GM23338 (cell line): ENCODE results near the gene CD47. TPM values are rescaled to one million over a fixed set of nuclear protein-coding genes. Genes with fewer than 3 reads are reported as not detected.

Experiments
- ATAC-seq: fragments of 200-7000 bp; cut with Tn5 transposase; 3 replicates; pipeline ENCODE4 v1.9.1; 2020
- DNase-seq: peaks from one replicate; pipeline ENCODE4 v3.0.0-alpha.2; 2015; ENCODE audit warnings: low spot score
- H2AFZ ChIP-seq: fragments of 200-600 bp; sonication (generic); 2 replicates; pipeline ENCODE4 v1.8.0; 2016; ENCODE audit warnings: antibody characterized with exemption, mild to moderate bottlenecking, moderate library complexity
- H3F3A ChIP-seq: fragments of 200-600 bp; sonication (generic); replicated peaks from 2 replicates; pipeline ENCODE4 v1.8.0; 2017; ENCODE audit warnings: antibody characterized with exemption, mixed run types, low read depth
- H3K27ac ChIP-seq: fragments of 200-600 bp; sonication (generic); 2 replicates; pipeline ENCODE4 v1.6.1; 2016; ENCODE audit warnings: low read depth
- H3K27me3 ChIP-seq: fragments of 200-600 bp; sonication (generic); 2 replicates; pipeline ENCODE4 v1.8.0; 2016; ENCODE audit warnings: mild to moderate bottlenecking, mixed run types, moderate library complexity; ENCODE audit not compliant: insufficient read depth
- H3K36me3 ChIP-seq: fragments of 200-600 bp; sonication (generic); 2 replicates; pipeline ENCODE4 v1.8.0; 2016; ENCODE audit warnings: mild to moderate bottlenecking; ENCODE audit not compliant: insufficient read depth
- H3K4me1 ChIP-seq: fragments of 200-600 bp; sonication (generic); 2 replicates; pipeline ENCODE4 v1.8.0; 2016; ENCODE audit warnings: mild to moderate bottlenecking, moderate library complexity; ENCODE audit not compliant: insufficient read depth
- H3K4me2 ChIP-seq: fragments of 200-600 bp; sonication (generic); 2 replicates; pipeline ENCODE4 v1.7.1; 2017; ENCODE audit warnings: mixed run types
- H3K4me3 ChIP-seq: fragments of 200-600 bp; sonication (generic); 2 replicates; pipeline ENCODE4 v1.6.1; 2016; ENCODE audit warnings: mixed run types
- H3K79me2 ChIP-seq: fragments of 200-600 bp; sonication (generic); replicated peaks from 2 replicates; pipeline ENCODE4 v1.8.0; 2017; ENCODE audit warnings: mild to moderate bottlenecking; ENCODE audit not compliant: insufficient read depth
- H3K9me2 ChIP-seq: fragments of 200-600 bp; sonication (generic); 2 replicates; pipeline ENCODE4 v1.8.0; 2017; ENCODE audit not compliant: insufficient read depth
- H4K20me1 ChIP-seq: fragments of 200-600 bp; sonication (generic); replicated peaks from 2 replicates; pipeline ENCODE4 v1.8.0; 2017; ENCODE audit warnings: mild to moderate bottlenecking; ENCODE audit not compliant: insufficient read depth
- H3K27ac Mint-ChIP-seq: 2 replicates; pipeline ENCODE4 v1.8.0; 2020; ENCODE audit warnings: inconsistent platforms, mild to moderate bottlenecking, moderate library complexity, mixed read lengths
- H3K27me3 Mint-ChIP-seq: 3 replicates; pipeline ENCODE4 v1.8.0; 2022; ENCODE audit warnings: low read depth, mild to moderate bottlenecking, moderate library complexity, mixed read lengths, inconsistent platforms; ENCODE audit not compliant: insufficient read depth, poor library complexity
- H3K36me3 Mint-ChIP-seq: 3 replicates; pipeline ENCODE4 v1.8.0; 2021; ENCODE audit warnings: low read depth, mild to moderate bottlenecking, inconsistent platforms, moderate library complexity, mixed read lengths
- H3K4me1 Mint-ChIP-seq: 3 replicates; pipeline ENCODE4 v1.8.0; 2020; ENCODE audit warnings: mild to moderate bottlenecking, inconsistent platforms, mixed read lengths
- H3K4me3 Mint-ChIP-seq: 3 replicates; pipeline ENCODE4 v1.8.0; 2021; ENCODE audit warnings: moderate library complexity, mild to moderate bottlenecking, inconsistent platforms, mixed read lengths
- H3K9me3 Mint-ChIP-seq: 3 replicates; pipeline ENCODE4 v1.8.0; 2020; ENCODE audit warnings: moderate library complexity, mild to moderate bottlenecking, inconsistent platforms, mixed read lengths
- EZH2 ChIP-seq: fragments of 200-600 bp; sonication (generic); IDR thresholded peaks from one replicate; pipeline ENCODE4 v1.8.0; 2017; ENCODE audit warnings: antibody characterized with exemption, mild to moderate bottlenecking, low read depth; ENCODE audit not compliant: unreplicated experiment
- EZH2phosphoT487 ChIP-seq: fragments of 200-600 bp; sonication (generic); IDR thresholded peaks from one replicate; pipeline ENCODE4 v1.8.1; 2018; ENCODE audit warnings: antibody characterized with exemption; ENCODE audit not compliant: unreplicated experiment
- JUNB ChIP-seq: IDR thresholded peaks from one replicate; pipeline ENCODE4 v1.6.1; 2016; ENCODE audit warnings: antibody characterized with exemption; ENCODE audit not compliant: unreplicated experiment
- POLR2AphosphoS5 ChIP-seq: IDR thresholded peaks from 2 replicates; pipeline ENCODE4 v1.6.1; 2016; ENCODE audit warnings: antibody characterized with exemption, low read depth
- REST ChIP-seq: IDR thresholded peaks from one replicate; pipeline ENCODE4 v1.6.1; 2018; ENCODE audit warnings: antibody characterized with exemption; ENCODE audit not compliant: unreplicated experiment
- STAT1 ChIP-seq: IDR thresholded peaks from one replicate; pipeline ENCODE4 v1.6.1; 2016; ENCODE audit warnings: antibody characterized with exemption; ENCODE audit not compliant: unreplicated experiment
- ZNF114 ChIP-seq: fragments of 250-450 bp; sonication (Bioruptor Pico); IDR thresholded peaks from 2 replicates; pipeline ENCODE4 v1.5.0; 2020; ENCODE audit warnings: mild to moderate bottlenecking, moderate library complexity
- ZNF331 ChIP-seq: fragments of 250-450 bp; sonication (Bioruptor Pico); IDR thresholded peaks from 2 replicates; pipeline ENCODE4 v1.5.0; 2020; ENCODE audit warnings: low read depth, mild to moderate bottlenecking, moderate library complexity
- ZNF462 ChIP-seq: fragments of 250-450 bp; sonication (Bioruptor Pico); IDR thresholded peaks from 2 replicates; pipeline ENCODE4 v1.5.0; 2020; ENCODE audit warnings: mild to moderate bottlenecking, moderate library complexity
- polyA plus RNA-seq: library from polyadenylated mRNA; unstranded; fragments of >200 nt; fragmentation: Nextera tagmentation; extraction: Ambion mirVana; gene quantifications from 2 replicates; pipeline ENCODE4 v1.2.1, GENCODE V29; 2016
- total RNA-seq: library from RNA; depleted of rRNA; stranded (reverse); fragments of >200 nt; shearing (Covaris generic); gene quantifications from 2 replicates; pipeline ENCODE4 v1.2.3, GENCODE V29; 2014

Gene CD47
- total and polyA plus RNA-seq, 2 experiments from 2014 or later, result 22.1 to 26.9 TPM

GRCh38 chr3:108103040-108103751 is 12.4 kb upstream of the CD47 start:
- Histone ChIP-seq H2AFZ (peak overlapping the region; percentile 72; the same call in 1 of the 2 replicates), H3K9me2 (no peaks in the 10 kb centered on the region), H3K36me3 (no peaks in the 10 kb centered on the region), H3K27me3 (no peaks in the 10 kb centered on the region), H3K4me1 (no peaks in the 10 kb centered on the region), H4K20me1 (no peaks in the 10 kb centered on the region), H3K27ac (no peak overlapping the region), H3K4me2 (no peak overlapping the region), H3F3A (no peaks in the 10 kb centered on the region), H3K4me3 (no peak overlapping the region), H3K79me2 (no peaks in the 10 kb centered on the region)
- Mint-ChIP-seq H3K27me3 (peaks cover 2% of the 10 kb centered on the region), H3K27ac (no peak overlapping the region), H3K4me3 (no peak overlapping the region), H3K4me1 (peaks cover 9% of the 10 kb centered on the region), H3K9me3 (no peaks in the 10 kb centered on the region), H3K36me3 (no peaks in the 10 kb centered on the region)
- DNase-seq (peak; percentile 20), ATAC-seq (peak; percentile 90)
- no peak for TF ChIP-seq ZNF331

GRCh38 chr3:108102420-108103039 is 11.7 kb upstream of the CD47 start:
- Histone ChIP-seq H3K4me3 (no peak overlapping the region), H3K27me3 (no peaks in the 10 kb centered on the region), H4K20me1 (no peaks in the 10 kb centered on the region), H2AFZ (peak overlapping the region; percentile 72; the same call in 1 of the 2 replicates), H3F3A (no peaks in the 10 kb centered on the region), H3K9me2 (no peaks in the 10 kb centered on the region), H3K79me2 (no peaks in the 10 kb centered on the region), H3K4me2 (no peak overlapping the region), H3K4me1 (no peaks in the 10 kb centered on the region), H3K27ac (no peak overlapping the region), H3K36me3 (no peaks in the 10 kb centered on the region)
- H3K27me3 Mint-ChIP-seq, result peaks cover 4% of the 10 kb centered on the region
- no peak overlapping the region for H3K4me3 Mint-ChIP-seq
- H3K36me3 Mint-ChIP-seq, result no peaks in the 10 kb centered on the region
- DNase-seq, result no peak
- H3K27ac Mint-ChIP-seq, result no peak overlapping the region
- no peak for ATAC-seq
- H3K9me3 Mint-ChIP-seq, result no peaks in the 10 kb centered on the region
- peaks cover 9% of the 10 kb centered on the region for H3K4me1 Mint-ChIP-seq
- TF ChIP-seq JUNB (no peak), ZNF331 (no peak), POLR2AphosphoS5 (no peak), REST (no peak), ZNF114 (CRISPR knock-in tag) (no peak), ZNF462 (no peak), STAT1 (no peak), EZH2phosphoT487 (no peak), EZH2 (no peak)
